IMR-90 (cell line): Measurements from ENCODE around the gene SIAH1.
"Not testable (repeated sequence)": the region's sequence is repeated elsewhere in the genome, so short reads cannot be mapped to it uniquely, and the experiment has no call there.

Experiments
- CEBPB ChIP-seq: IDR thresholded peaks from 2 replicates; pipeline ENCODE4 v1.6.1; 2012; ENCODE audit warnings: low read depth, low read length, improper control_type of control experiment
- CHD1 ChIP-seq: IDR thresholded peaks from 2 replicates; pipeline ENCODE4 v1.6.1; 2012; ENCODE audit warnings: low read depth, low read length, improper control_type of control experiment
- FOS ChIP-seq: fragments of 150-350 bp; IDR thresholded peaks from 2 replicates; pipeline ENCODE4 v1.6.1; 2016; ENCODE audit warnings: low read depth, low read length
- MAFK ChIP-seq: IDR thresholded peaks from 2 replicates; pipeline ENCODE4 v1.6.1; 2012; ENCODE audit warnings: low read depth, low read length, improper control_type of control experiment
- MAZ ChIP-seq: IDR thresholded peaks from 2 replicates; pipeline ENCODE4 v1.6.1; 2012; ENCODE audit warnings: low read depth, mild to moderate bottlenecking, low read length, improper control_type of control experiment, moderate library complexity, borderline replicate concordance
- MXI1 ChIP-seq: IDR thresholded peaks from 2 replicates; pipeline ENCODE4 v1.6.1; 2012; ENCODE audit warnings: low read depth, mild to moderate bottlenecking, low read length, moderate library complexity, borderline replicate concordance
- POLR2A ChIP-seq: IDR thresholded peaks from 2 replicates; pipeline ENCODE4 v1.6.1; 2012; ENCODE audit warnings: mild to moderate bottlenecking, low read depth, low read length
- RAD21 ChIP-seq: IDR thresholded peaks from 2 replicates; pipeline ENCODE4 v1.6.1; 2012; ENCODE audit warnings: low read length, improper control_type of control experiment
- RCOR1 ChIP-seq: IDR thresholded peaks from 2 replicates; pipeline ENCODE4 v1.6.1; 2012; ENCODE audit warnings: mild to moderate bottlenecking, low read length, improper control_type of control experiment; ENCODE audit not compliant: insufficient replicate concordance
- RFX5 ChIP-seq: IDR thresholded peaks from 2 replicates; pipeline ENCODE4 v1.8.0; 2012; ENCODE audit warnings: low read depth, mild to moderate bottlenecking, low read length, moderate library complexity
- SMC3 ChIP-seq: fragments of 150-350 bp; IDR thresholded peaks from 2 replicates; pipeline ENCODE4 v1.6.1; 2016; ENCODE audit warnings: low read depth, mild to moderate bottlenecking, antibody characterized with exemption, low read length, moderate library complexity
- TF ChIP-seq, protein P1 (sequence below): conservative IDR thresholded peaks from 2 replicates; pipeline ENCODE4 v1.5.1; 2012; ENCODE audit warnings: mild to moderate bottlenecking, low read depth, low read length, improper control_type of control experiment
- TF ChIP-seq, protein P2 (sequence below): fragments of 150-350 bp; IDR thresholded peaks from 2 replicates; pipeline ENCODE4 v1.6.1; 2017; ENCODE audit warnings: mild to moderate bottlenecking, antibody characterized with exemption, low read length, low read depth

DNA sequence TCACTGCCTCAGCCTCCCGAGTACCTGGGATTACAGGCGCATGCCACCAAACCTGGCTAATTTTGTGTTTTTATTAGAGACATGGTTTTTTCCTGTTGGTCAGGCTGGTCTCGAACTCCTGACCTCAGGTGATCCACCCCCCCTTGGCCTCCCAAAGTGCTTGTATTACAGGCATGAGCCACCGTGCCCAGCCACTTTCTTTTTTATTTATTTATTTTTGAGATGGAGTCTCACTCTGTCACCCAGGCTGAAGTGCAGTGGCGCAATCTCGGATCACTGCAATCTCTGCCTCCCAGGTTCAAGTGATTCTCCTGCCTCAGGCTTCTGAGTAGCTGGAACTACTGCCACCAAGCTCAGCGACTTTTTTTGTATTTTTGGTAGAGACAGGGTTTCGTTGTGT is 17.3 kb upstream of the SIAH1 start:
- TF ChIP-seq, protein P1, sequence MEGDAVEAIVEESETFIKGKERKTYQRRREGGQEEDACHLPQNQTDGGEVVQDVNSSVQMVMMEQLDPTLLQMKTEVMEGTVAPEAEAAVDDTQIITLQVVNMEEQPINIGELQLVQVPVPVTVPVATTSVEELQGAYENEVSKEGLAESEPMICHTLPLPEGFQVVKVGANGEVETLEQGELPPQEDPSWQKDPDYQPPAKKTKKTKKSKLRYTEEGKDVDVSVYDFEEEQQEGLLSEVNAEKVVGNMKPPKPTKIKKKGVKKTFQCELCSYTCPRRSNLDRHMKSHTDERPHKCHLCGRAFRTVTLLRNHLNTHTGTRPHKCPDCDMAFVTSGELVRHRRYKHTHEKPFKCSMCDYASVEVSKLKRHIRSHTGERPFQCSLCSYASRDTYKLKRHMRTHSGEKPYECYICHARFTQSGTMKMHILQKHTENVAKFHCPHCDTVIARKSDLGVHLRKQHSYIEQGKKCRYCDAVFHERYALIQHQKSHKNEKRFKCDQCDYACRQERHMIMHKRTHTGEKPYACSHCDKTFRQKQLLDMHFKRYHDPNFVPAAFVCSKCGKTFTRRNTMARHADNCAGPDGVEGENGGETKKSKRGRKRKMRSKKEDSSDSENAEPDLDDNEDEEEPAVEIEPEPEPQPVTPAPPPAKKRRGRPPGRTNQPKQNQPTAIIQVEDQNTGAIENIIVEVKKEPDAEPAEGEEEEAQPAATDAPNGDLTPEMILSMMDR: not testable (repeated sequence)
- not testable (repeated sequence) for TF ChIP-seq RFX5, POLR2A, RCOR1, SMC3, MAZ, CEBPB, FOS, MXI1, MAFK, CHD1, RAD21
- TF ChIP-seq, protein P2, sequence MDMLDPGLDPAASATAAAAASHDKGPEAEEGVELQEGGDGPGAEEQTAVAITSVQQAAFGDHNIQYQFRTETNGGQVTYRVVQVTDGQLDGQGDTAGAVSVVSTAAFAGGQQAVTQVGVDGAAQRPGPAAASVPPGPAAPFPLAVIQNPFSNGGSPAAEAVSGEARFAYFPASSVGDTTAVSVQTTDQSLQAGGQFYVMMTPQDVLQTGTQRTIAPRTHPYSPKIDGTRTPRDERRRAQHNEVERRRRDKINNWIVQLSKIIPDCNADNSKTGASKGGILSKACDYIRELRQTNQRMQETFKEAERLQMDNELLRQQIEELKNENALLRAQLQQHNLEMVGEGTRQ: not testable (repeated sequence)
